ENCODE results near the gene SCAF8.

- TF ChIP-seq EZH2 (IDR thresholded peaks at IDR 0.05; ENCODE audit: borderline replicate concordance, insufficient read depth, low read depth, low read length, poor library complexity, severe bottlenecking) (no peak), CTCF (IDR thresholded peaks at IDR 0.05) (no peak)
Measured at GRCh38 chr6:154792761-154793160, 59.5 kb downstream of the SCAF8 start.
